Fibroblast of lung (primary cell): ENCODE results near the gene UMAD1. TPM values are rescaled to one million over a fixed set of nuclear protein-coding genes. Genes with fewer than 3 reads are reported as not detected.

Experiments
- DNase-seq, 2 donors: peaks; one replicate each; pipeline versions ENCODE4 v3.0.0 to v3.0.0-alpha.2; 2010; ENCODE audit warnings: low read depth in 2 of 2
- H2AFZ ChIP-seq: 2 replicates; pipeline ENCODE4 v1.5.1; 2012; ENCODE audit warnings: low read length, control low read depth, inconsistent platforms
- H3K27ac ChIP-seq: 2 replicates; pipeline ENCODE4 v1.5.1; 2011; ENCODE audit warnings: low read length, control low read depth; ENCODE audit not compliant: insufficient read depth
- H3K27me3 ChIP-seq: 2 replicates; pipeline ENCODE4 v1.5.1; 2011; ENCODE audit warnings: mild to moderate bottlenecking, low read length; ENCODE audit not compliant: control insufficient read depth, insufficient read depth
- H3K36me3 ChIP-seq: 2 replicates; pipeline ENCODE4 v1.5.1; 2011; ENCODE audit warnings: low read length; ENCODE audit not compliant: control insufficient read depth, insufficient read depth
- H3K4me1 ChIP-seq: 2 replicates; pipeline ENCODE4 v1.5.1; 2011; ENCODE audit warnings: low read length; ENCODE audit not compliant: control insufficient read depth, insufficient read depth; ENCODE audit errors: extremely low read depth
- H3K4me2 ChIP-seq: 2 replicates; pipeline ENCODE4 v1.5.1; 2011; ENCODE audit warnings: low read length, control low read depth; ENCODE audit not compliant: insufficient read depth; ENCODE audit errors: extremely low read depth
- H3K4me3 ChIP-seq, 4 experiments: fragments of 200-600 bp in 1 of 4; sonication (generic) in 1 of 4; replicated peaks in 1 of 4; 2 replicates each; pipeline ENCODE4 v1.5.1; 2011 to 2016; ENCODE audit warnings: low read length in 4 of 4, low read depth in 3 of 4, mild to moderate bottlenecking in 3 of 4, control low read depth in 2 of 4, inconsistent platforms in 1 of 4, mixed read lengths in 1 of 4; ENCODE audit not compliant: insufficient read depth in 1 of 4; ENCODE audit errors: control extremely low read depth in 1 of 4
- H3K79me2 ChIP-seq: 2 replicates; pipeline ENCODE4 v1.5.1; 2012; ENCODE audit warnings: mild to moderate bottlenecking, low read length, inconsistent platforms; ENCODE audit not compliant: control insufficient read depth, insufficient read depth
- H3K9ac ChIP-seq: 2 replicates; pipeline ENCODE4 v1.5.1; 2011; ENCODE audit warnings: mild to moderate bottlenecking, low read length, control low read depth; ENCODE audit not compliant: insufficient read depth
- H3K9me3 ChIP-seq: 2 replicates; pipeline ENCODE4 v1.5.1; 2012; ENCODE audit warnings: low read depth, low read length; ENCODE audit not compliant: control insufficient read depth, insufficient read depth
- H4K20me1 ChIP-seq: 2 replicates; pipeline ENCODE4 v1.5.1; 2011; ENCODE audit warnings: low read length; ENCODE audit not compliant: control insufficient read depth, insufficient read depth; ENCODE audit errors: extremely low read depth
- EZH2 ChIP-seq: IDR thresholded peaks from 2 replicates; pipeline ENCODE4 v1.5.1; 2012; ENCODE audit warnings: low read length, control low read depth, mild to moderate bottlenecking; ENCODE audit errors: missing control alignments
- polyA plus RNA-seq, 2 donors: library from polyadenylated mRNA; depleted of rRNA in 1 of 2; stranded (reverse) in 1 of 2; unstranded in 1 of 2; fragments of >200 nt; gene quantifications; 2 replicates each; pipeline ENCODE4 v1.2.1, GENCODE V29; 2011 to 2012; ENCODE audit warnings: missing spikeins in 1 of 2
- total RNA-seq: library from RNA; depleted of rRNA; stranded (reverse); fragments of >200 nt; gene quantifications from 2 replicates; pipeline ENCODE4 v1.2.1, GENCODE V29; 2014
- TF ChIP-seq, protein P1 (sequence below), 2 donors: IDR thresholded peaks in 1 of 2; conservative IDR thresholded peaks in 1 of 2; 1 replicate in 1 of 2; 2 replicates in 1 of 2; pipeline ENCODE4 v1.5.1; 2011 to 2012; ENCODE audit warnings: low read length in 2 of 2, control low read depth in 1 of 2, inconsistent platforms in 1 of 2, low read depth in 1 of 2, mild to moderate bottlenecking in 1 of 2

The UMAD1 gene
- total and polyA plus RNA-seq, 2 donors (not counting 1 experiment from before 2014, with no cell fraction given): 12.4 to 19.8 TPM

DNA sequence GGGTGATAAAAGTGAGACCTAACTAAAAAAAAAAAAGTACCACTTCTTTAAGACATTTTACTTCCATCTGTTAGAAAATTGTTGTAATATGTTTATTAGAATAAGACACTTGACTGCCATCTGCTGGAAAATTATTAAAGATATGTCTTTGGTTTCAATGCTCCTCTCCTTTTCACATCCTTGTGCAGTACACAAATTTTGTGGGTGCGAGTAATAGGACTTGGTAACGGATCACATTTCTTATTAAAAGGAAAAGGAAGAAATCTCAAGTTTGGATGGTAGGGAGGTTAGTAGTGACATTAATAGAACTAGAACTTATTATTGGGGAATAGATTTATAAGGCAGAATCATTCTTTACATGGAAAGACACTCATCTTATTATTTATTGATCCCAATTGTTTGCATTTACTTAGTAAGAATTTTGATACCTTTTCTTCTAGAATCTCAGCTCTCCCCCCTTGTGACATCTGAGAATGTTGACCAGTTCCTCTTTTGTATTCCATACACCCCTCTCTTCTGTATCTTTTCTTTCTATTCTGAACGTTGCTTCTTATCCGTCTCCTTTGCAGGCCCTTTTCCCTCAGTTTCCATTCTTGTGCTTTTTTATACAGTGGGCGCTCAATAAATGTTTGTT lies 120.9 kb downstream of the UMAD1 start:
- H3K4me1 ChIP-seq: no peaks in the 10 kb centered on the region
- no peaks in the 10 kb centered on the region for H3K27me3 ChIP-seq
- no peaks in the 10 kb centered on the region for H3K79me2 ChIP-seq
- H3K9me3 ChIP-seq: no peaks in the 10 kb centered on the region
- no peak overlapping the region for H3K27ac ChIP-seq
- H2AFZ ChIP-seq: peak overlapping the region; percentile 51
- no peak overlapping the region for H3K9ac ChIP-seq
- peak overlapping the region; percentile 24 to 72 (median 48) for H3K4me3 ChIP-seq
- H3K36me3 ChIP-seq: no peaks in the 10 kb centered on the region
- DNase-seq: peak; percentile 59 to 83
- TF ChIP-seq, protein P1, sequence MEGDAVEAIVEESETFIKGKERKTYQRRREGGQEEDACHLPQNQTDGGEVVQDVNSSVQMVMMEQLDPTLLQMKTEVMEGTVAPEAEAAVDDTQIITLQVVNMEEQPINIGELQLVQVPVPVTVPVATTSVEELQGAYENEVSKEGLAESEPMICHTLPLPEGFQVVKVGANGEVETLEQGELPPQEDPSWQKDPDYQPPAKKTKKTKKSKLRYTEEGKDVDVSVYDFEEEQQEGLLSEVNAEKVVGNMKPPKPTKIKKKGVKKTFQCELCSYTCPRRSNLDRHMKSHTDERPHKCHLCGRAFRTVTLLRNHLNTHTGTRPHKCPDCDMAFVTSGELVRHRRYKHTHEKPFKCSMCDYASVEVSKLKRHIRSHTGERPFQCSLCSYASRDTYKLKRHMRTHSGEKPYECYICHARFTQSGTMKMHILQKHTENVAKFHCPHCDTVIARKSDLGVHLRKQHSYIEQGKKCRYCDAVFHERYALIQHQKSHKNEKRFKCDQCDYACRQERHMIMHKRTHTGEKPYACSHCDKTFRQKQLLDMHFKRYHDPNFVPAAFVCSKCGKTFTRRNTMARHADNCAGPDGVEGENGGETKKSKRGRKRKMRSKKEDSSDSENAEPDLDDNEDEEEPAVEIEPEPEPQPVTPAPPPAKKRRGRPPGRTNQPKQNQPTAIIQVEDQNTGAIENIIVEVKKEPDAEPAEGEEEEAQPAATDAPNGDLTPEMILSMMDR (conservative IDR thresholded peaks at IDR 0.05 in 1 of 2, IDR thresholded peaks at IDR 0.05 in 1 of 2; ENCODE audit: low read depth in 1 of 2, low read length in 2 of 2): peak; percentile 15 to 32
- no peak for TF ChIP-seq EZH2
- peak overlapping the region; percentile 67 for H3K4me2 ChIP-seq
- no peaks in the 10 kb centered on the region for H4K20me1 ChIP-seq

DNA sequence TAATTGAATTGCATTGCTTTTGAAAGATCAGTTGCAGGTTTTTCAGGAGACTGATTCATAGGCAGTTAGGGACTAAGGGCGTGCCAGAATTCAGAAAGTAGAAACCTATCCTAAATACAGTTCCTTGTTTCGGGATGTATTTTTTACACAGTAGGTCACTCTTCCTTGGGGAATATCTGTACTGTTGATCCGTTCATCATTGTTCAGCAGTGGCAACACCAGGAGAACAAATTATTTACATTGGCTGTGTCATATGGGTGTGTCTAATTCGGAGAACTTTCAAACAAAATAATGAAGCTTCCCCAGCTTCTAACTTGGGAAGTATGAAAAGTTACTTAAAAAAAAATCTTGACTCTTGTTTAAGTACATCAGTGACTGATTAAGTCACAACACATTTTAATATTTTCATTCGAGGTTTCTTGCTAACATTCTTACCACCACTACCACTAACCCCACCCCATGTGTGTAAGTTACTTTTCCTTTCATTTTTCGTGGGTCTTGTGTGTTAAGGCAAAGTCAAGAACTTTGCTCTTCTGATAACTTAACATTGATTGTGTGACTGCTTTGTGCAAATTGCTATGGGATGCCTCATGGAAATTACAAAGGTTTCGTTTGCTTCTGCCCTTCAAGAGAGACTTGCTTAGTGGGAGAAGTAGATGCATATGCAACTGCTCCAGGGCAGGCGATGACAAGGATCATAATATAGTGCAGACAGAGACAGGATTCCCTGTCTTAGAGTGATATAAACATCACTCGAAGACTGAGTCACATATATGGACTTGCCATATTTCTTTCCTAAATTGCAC lies 121.6 kb downstream of the UMAD1 start:
- Histone ChIP-seq H3K4me2 (peak overlapping the region; percentile 67), H3K79me2 (no peaks in the 10 kb centered on the region), H3K9ac (no peak overlapping the region), H3K27me3 (no peaks in the 10 kb centered on the region), H4K20me1 (no peaks in the 10 kb centered on the region), H3K36me3 (no peaks in the 10 kb centered on the region), H3K4me3 (peak overlapping the region; percentile 24 to 72 (median 48)), H3K4me1 (no peaks in the 10 kb centered on the region), H2AFZ (peak overlapping the region; percentile 51), H3K9me3 (no peaks in the 10 kb centered on the region), H3K27ac (no peak overlapping the region)
- TF ChIP-seq, protein P1 (conservative IDR thresholded peaks at IDR 0.05 in 1 of 2, IDR thresholded peaks at IDR 0.05 in 1 of 2; ENCODE audit: low read depth in 1 of 2, low read length in 2 of 2): no peak
- peak; percentile 32 to 59 for DNase-seq

DNA sequence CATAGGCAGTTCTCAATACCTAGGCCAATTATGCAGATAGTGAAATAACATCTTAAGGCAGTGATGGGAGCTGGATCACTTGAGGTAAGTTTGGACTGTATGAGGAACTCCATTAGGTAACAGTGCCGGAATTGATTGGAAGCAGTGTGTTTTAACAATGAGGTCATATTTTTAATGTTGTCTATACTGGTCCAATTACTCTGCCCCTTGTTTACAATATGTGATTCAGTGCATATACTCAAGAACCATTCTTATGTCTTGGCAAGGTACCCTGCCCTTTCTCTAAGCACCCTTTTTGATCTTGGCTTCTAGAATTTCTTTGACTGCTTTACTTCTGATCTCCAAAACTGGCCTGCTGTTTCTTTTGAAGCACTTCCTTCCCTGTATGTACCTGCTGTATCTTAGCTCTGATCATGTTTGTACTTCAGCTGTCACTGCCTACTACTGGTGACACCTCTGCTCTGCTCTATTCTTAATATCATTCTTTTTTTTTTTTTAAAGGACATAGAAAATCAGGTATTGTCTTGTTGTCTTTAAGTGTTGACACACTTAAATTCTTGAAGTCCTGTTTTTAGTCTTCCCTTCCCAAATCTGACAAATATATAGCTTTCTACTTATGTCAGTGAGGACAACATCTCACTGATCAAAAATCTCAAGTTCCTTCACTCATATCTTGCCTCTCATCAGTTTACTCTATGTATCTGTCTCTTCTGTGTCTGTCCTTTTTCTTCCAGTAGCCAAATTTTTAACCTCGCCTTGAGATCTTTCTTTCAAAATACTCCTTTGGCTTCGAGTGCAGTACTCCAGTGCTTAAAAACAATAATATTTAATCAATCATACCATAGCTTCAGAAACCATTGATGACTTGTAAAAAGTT lies 124.2 kb downstream of the UMAD1 start:
- H2AFZ ChIP-seq: no peak overlapping the region
- H3K27ac ChIP-seq: no peak overlapping the region
- H3K9ac ChIP-seq: no peak overlapping the region
- no peaks in the 10 kb centered on the region for H4K20me1 ChIP-seq
- TF ChIP-seq EZH2: no peak
- TF ChIP-seq, protein P1 (conservative IDR thresholded peaks at IDR 0.05 in 1 of 2, IDR thresholded peaks at IDR 0.05 in 1 of 2; ENCODE audit: low read depth in 1 of 2, low read length in 2 of 2): no peak
- no peaks in the 10 kb centered on the region for H3K27me3 ChIP-seq
- H3K9me3 ChIP-seq: no peaks in the 10 kb centered on the region
- no peaks in the 10 kb centered on the region for H3K36me3 ChIP-seq
- H3K4me1 ChIP-seq: no peaks in the 10 kb centered on the region
- no peak overlapping the region for H3K4me3 ChIP-seq
- H3K4me2 ChIP-seq: no peak overlapping the region
- no peak for DNase-seq
- H3K79me2 ChIP-seq: no peaks in the 10 kb centered on the region
